Right forelimb (tissue), 1 donor: Measurements from ENCODE around the gene BCL2L15.
"Not testable (repeated sequence)": the region's sequence is repeated elsewhere in the genome, so short reads cannot be mapped to it uniquely, and the experiment has no call there.

Source experiments
- DNase-seq: peaks from one replicate; pipeline ENCODE4 v3.0.0-alpha.2; 2018

Gene BCL2L15

DNA sequence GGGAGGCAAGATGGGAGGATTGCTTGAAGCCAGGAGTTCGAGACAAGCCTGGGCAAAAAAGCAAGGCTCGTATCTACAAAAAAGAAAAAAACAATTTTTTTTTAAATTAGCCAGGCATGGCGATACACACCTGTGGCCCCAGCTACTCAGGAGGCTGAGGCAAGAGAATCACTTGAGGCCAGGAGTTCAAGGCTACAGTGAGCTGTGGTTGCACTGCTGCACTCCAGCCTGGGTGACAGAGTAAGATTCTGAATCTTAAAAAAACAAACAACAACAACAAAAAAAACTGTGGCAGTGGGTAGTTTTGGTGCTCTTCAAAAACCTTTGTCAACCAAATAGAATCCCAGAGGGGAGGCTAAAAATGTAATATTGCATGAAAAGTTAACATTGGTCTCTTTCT is 16.6 kb downstream of the BCL2L15 start:
- no peak for DNase-seq

DNA sequence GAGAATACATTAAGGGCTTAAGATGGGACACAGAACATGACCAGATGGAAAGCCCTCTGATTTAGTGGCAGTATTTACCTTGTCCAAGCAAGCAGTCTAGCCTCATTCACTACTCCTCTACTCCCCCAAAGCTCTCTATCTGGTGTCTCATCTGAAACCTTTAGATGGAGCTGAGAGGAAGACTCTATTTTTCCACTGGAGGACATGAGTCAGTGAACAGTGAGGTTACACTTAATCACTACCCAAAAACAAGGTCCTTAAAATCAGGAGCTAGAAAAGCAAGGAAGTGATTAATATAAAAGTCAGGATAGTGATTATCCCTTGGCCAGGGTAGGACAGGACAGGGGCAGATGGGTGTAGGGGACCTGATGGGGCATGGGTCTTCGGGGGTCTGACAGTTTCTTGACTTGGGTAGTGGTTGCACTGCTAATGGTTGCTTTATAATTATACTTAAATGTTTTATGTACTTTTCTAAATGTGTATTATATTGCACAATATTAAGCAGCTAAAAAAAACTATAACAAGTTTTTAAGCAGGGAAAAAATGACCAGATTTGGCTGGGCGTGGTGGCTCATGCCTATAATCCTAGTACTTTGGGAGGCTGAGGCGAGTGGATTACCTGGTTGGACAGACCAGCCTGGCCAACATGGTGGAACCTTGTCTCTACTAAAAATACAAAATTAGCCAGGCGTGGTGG is 18.8 kb downstream of the BCL2L15 start:
- DNase-seq: no peak

DNA sequence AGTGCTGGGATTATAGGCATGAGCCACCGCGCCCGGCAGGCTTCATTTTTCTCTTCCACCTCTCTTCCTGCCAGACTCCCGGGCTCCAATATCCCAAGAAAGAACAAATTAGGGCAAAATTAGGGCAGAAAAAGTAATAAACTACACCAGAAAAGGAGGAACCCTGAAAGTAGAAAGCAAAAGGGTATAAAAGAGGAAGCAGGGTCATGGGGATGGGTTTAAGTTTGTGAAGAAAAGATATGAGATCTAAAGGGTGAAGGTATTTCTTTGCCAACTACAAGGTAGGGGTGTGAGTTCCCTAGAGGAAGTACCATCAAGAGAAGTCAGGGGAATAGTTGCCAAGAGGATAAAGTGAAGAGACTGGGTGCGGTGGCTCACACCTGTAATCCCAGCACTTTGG is 25.7 kb downstream of the BCL2L15 start:
- no peak for DNase-seq

DNA sequence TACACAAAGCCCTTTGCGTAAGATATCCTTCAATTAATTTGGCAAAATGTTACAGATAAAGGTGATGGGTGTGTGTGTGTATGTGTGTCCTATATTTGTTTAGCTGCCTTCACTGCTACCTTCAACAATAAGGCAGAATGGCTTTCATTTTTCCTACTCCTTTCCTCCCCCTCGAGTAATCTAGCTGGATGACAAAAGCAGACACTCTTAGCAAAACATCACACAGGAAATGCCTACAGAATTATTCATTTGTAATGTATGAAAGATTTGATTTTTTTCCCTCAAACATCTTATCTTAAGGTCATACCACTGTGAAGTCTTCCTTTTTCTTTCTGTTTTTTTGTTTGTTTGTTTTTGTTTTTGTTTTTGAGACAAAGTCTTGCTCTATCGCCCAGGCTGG is 26.5 kb downstream of the BCL2L15 start:
- no peak for DNase-seq

DNA sequence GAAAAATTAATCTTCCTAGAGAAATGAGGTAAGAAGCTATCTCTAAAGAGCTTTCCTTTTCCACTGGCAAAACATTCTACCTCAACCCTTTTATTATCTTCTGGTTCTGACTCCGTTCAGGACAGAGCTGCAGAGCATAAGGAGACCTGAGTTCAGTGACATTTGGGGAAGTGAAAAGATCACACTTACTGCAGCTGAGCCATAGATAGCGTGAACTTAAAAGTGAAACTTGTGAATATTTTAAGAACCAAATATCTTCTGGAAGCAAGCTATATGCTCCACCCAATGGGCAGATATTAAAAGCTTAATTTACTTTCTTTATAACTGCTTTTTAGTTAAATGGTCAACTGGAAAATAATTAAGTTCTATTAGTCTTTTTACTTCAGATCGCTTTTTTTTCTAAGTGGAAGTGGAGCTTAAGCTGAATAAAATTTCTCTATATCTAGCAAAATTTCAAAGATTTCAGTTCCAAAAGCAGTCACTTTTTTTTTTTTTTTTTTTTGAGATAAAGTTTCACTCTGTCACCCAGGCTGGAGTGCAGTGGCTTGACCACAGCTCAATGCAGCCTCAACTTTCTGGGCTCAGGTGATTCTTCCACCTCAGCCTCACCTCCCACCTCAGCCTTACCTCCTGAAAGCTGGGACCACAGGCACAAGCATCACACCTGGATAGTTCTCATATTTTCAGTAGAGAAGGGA is 27.8 kb downstream of the BCL2L15 start:
- no peak for DNase-seq

DNA sequence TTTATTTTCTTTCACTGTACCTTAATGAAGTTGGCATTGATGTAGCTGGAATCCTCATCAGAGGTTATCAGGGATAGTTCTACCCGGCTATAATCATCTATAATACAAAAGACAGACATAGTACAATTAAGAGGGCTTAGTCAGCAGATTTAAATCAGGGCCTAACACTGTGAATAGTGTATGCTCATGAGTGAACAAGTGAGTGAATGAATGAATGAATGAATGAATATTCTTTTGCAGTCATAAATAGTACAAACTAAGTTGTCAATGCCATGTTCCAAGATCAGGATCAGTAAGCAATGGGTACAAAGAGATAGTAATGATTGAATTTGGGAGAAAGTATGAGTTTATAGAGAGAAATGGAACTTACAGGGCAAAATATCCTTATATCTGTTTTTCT is 28.4 kb downstream of the BCL2L15 start:
- no peak for DNase-seq

DNA sequence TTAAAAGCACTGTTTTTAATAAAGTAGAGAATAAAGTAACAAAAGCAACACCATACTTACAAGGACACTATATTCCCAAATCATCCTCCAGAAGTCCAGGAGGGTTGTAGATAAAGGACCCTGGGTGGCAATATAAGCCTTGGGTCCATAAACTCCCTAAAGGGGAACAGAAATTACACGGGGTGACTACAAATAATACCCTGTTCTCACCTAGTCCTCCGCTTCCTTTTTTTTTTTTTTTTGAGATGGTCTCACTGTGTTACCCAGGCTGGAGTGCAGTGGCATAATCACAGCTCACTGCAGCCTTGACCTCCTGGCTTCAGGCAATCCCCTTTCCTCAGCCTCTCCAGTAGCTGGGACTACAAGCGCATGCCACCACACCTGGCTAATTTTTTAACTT is 29.0 kb downstream of the BCL2L15 start:
- DNase-seq: no peak

DNA sequence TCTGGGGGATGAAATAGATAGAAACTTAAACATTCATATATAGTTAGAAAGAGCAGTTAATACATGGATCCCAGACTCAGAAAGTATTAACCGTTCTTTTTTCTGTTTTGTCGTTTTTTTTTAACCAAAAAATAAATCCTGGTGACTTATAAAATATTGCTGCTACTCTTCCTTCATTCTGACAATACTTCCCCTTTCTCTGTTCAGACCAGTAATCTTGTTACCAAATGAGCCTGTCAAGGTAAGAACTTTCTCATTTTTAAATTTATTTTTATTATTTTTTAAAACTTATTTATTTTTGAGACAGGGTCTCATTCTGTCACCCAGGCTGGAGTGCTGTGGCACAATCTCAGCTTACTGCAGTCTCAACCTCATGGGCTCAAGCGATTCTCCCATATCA is 29.6 kb downstream of the BCL2L15 start:
- no peak for DNase-seq

DNA sequence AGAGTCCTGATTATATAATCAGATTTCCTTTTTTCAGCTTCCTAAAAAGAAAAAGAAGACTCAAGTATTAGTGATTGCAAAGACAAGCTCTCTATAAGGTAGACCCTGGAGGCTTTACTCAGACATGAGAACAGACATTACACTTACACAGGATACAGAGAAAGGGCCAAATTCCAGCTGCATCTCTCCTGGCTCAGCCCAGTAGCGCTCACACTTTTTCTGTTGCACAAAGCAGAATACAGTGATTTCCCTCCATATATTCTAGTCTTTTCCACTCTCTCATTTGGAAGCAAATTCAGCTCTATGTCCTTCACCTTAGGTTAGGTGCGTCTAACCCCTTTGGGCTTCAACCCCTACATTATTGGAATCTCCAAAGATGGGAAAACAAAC is 31.0 kb downstream of the BCL2L15 start:
- no peak for DNase-seq

DNA sequence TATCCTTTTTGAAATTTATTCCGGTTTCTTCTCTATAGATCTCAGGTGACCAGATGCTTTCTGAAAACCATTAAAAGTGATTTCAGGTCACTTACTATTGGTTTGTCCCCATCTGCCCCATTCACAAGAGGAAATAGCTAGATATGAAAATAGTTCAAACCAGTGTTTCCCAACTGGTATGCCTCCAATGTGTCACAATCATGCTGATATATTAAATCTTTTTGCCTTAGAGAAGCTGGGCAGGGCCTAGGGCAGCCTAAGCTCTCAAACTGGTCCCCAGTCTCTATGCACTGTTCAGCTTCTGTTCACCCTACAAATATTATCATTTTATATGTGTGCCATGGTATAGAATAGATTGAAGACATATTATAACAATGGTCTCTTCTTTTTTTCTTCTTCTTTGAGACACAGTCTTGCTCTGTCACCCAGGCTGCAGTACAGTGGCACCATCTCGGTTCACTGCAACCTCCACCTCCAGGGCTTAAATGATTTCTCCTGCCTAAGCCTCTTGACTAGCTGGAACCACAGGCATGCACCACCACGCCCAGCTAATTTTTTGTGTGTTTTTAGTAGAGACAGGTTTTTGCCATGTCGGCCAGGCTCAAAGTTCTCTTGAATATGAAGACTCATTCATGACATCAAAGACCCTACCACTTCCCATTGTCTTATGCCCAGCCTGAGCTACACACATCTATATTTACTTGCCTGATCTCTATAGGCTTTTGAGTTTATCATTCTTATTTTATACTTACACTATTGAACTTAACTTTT is 31.6 kb downstream of the BCL2L15 start:
- DNase-seq: no peak

DNA sequence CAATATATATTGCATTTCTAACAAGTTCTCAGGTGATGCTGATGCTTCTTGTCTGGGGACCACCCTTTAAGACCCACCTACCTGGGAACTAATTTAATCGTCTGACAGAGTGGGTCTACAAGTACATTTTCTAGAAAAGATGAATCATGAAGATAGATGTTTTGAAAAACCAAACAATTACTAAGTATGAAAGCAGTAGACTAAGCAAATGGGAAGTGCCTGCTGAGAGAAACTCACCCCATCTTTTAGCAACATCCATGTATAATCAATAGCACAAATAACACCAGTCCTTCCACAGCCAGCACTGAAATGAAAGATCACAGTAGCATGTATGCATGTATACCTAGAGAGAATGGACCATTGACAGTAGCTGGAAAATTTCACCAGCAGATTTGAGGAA is 33.1 kb downstream of the BCL2L15 start:
- DNase-seq: no peak

DNA sequence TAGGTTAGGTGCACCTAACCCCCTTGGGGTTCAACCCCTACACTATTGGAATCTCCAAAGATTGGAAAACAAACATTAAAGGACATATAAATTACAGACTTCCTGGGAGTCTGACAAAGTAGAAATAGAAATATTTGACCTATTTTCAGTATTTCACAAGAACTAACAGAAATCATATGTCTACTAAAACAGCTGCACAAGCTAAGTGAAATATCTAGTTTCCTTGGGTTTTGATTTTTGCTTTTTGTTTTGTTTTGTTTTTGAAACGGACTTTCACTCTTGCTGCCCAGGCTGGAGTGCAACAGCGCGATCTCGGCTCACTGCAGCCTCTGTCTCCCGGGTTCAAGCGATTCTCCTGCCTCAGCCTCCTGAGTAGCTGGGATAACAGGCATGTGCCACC is 34.7 kb downstream of the BCL2L15 start:
- not testable (repeated sequence) for DNase-seq

DNA sequence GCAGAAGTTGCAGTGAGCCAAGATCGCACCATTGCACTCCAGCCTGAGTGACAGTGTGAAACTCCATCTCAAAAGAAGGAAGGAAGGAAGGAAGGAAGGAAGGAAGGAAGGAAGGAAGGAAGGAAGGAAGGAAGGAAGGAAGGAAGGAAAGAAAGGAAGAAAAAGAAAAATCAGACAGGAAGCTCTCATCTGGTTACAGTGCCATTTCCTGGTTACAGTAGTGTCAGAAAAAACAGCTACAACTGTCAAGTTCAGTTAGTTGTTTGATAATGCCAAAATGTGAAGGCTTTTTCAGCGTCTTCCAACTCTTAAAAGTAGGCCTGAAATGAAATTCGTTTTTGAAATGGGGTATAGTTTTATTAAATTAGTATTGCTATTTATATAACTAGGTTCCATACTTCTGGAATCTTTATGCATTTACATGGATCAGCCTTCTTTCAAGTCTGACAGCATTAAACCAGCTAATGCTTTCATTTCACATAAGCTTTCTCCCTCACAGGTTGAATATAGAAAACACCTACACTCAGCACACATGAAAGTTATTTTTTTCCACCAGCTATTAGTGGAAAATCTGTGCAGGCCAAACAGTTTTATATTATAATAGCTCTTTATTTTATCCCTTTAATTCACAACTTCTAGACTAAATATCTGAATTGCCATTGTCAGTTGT is 37.1 kb downstream of the BCL2L15 start:
- no peak for DNase-seq

DNA sequence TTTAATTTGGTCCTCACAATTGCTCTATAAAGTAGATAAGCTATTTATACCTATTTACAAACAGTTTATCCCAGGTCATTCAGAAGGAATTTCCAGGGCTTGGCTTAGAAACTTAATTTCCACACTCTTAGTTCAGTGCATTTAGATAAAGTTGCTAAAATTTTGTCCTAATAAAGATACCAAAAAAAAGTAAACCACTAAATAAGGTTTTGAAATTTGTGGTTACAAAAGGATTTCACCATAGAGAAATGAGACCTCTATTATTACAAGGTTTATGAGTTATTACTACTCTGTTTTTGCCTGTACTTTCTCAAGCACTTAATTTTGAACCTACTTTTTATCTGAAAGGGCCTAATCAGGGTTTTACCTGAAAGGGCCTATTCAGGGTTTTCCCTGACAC is 38.3 kb downstream of the BCL2L15 start:
- no peak for DNase-seq

DNA sequence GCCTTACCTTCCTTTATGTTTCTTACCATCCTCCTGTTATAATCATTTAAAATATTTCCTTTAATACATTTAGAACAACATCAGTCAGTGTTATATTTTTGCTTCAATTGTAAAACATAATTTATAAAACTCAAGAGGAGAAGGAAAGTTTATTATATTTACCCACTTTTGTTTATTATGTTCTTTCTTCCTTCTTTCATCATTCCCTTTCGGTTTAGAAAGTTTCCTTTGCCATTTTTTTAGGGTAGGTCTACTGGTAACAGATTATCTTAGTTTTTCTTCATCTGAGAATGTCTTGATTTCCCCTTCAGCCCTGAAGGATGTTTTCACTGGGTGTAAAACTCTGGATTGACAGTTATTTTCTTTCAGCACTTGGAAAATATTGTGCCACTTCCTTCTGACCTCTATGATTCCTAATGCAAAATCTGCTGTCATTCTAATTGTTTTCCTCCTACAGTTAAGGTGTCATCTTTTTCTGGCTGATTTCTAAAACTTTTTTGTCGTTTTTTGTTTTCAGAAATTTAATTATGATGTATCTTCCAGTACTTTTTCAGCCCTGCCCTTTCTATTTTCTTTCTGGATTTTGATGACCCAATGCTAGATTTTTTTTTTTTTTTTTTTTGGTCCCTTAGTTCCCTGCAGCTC is 40.9 kb downstream of the BCL2L15 start:
- DNase-seq: no peak

DNA sequence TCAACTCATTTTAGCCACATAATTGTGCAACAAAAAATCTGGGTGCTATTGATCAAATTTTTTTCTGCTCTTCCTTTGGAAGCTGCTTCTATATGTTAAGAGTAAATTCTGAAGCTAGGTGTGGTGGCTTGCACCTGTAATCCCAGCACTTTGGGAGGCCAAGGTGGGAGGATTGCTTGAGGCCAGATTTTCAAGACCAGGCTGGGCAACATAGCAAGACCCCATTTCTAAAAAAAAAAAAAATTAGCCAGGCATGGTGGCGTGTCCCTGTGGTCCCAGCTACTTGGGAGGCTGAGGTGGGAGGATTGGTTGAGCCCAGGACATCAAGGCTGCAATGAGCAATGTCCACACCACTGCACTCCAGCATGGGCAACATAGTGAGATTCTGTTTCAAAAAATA is 50.8 kb downstream of the BCL2L15 start:
- no peak for DNase-seq

DNA sequence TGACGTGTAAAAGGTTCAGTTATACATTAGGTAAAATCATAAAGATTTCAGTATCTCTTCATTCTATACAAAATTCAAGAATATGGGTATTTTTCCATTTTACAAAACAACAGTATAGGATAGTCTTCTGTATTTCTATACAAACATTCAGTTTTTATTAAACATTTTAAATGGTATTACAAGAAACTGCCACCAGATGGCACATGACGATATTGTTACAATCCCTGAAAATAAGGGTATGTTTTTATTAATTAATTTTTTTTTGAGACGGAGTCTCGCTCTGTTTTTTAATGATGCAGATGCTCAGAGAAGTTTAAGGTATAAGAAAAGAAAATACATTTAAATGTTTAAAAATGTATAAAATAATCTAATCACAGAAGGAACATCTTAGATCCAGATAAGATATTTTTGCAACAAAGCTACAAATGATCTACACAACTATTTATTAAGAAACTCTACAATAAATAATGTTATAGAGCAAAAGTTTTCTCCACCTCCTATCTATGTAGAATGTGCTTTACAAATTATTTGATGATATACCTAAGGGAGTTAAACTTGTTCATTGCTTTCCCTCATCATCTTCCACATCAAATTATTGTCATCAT is 51.6 kb downstream of the BCL2L15 start:
- DNase-seq: no peak

DNA sequence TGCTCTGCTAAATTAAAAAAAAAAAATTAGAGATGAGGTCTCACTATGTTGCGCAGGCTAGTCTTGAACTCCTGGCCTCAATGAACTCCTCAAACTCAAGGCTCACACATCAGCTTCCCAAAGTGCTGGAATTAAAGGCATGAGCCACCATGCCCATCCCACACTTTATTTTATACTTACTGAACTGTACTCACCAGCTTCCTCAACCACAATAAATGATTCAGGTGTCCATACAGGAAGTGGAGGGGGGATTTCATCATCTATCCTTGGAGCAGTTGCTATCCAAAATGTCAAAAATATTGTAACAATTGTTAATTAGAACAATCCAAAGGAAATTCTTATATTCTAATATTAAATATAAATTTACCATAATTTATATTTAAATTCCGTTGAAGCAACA is 52.7 kb downstream of the BCL2L15 start:
- DNase-seq: no peak
